SU-DHL-6 (cell line): ENCODE data around the gene CRPPA.

Source experiments
- H2AFZ ChIP-seq: fragments of 200-600 bp; sonication (generic); 2 replicates; pipeline ENCODE4 v1.6.1; 2014; ENCODE audit warnings: low read depth, mild to moderate bottlenecking, moderate library complexity, mixed read lengths, antibody characterized with exemption, low read length; ENCODE audit not compliant: severe bottlenecking
- H3F3A ChIP-seq: fragments of 200-600 bp; shearing (Covaris generic); 2 replicates; pipeline ENCODE4 v1.6.0; 2016; ENCODE audit warnings: antibody characterized with exemption, mild to moderate bottlenecking; ENCODE audit not compliant: insufficient read depth
- H3K27ac ChIP-seq: fragments of 200-600 bp; sonication (generic); 2 replicates; pipeline ENCODE4 v1.5.1; 2016; ENCODE audit warnings: low read depth, mild to moderate bottlenecking, low read length, moderate library complexity, mixed read lengths
- H3K27me3 ChIP-seq: fragments of 200-600 bp; sonication (generic), shearing (Covaris generic); 2 replicates; pipeline ENCODE4 v1.6.0; 2014; ENCODE audit warnings: mild to moderate bottlenecking, low read length
- H3K36me3 ChIP-seq: fragments of 200-600 bp; sonication (generic); 2 replicates; pipeline ENCODE4 v1.6.1; 2014; ENCODE audit warnings: mild to moderate bottlenecking, low read length, mixed read lengths
- H3K4me2 ChIP-seq: fragments of 300-600, 200-600 bp; shearing (Covaris generic), sonication (generic); 2 replicates; pipeline ENCODE4 v1.6.0; 2014; ENCODE audit warnings: low read length, low read depth, mild to moderate bottlenecking; ENCODE audit not compliant: poor library complexity, severe bottlenecking
- H3K4me3 ChIP-seq: fragments of 200-600 bp; sonication (generic); 2 replicates; pipeline ENCODE4 v1.5.1; 2014; ENCODE audit warnings: antibody characterized with exemption, low read length, mild to moderate bottlenecking, mixed read lengths; ENCODE audit not compliant: insufficient read depth, poor library complexity, severe bottlenecking
- H3K79me2 ChIP-seq: fragments of 200-600 bp; sonication (generic); 2 replicates; pipeline ENCODE4 v1.6.1; 2014; ENCODE audit warnings: mild to moderate bottlenecking, low read length, moderate library complexity; ENCODE audit not compliant: insufficient read depth
- H3K9ac ChIP-seq: fragments of 200-600 bp; sonication (generic); 2 replicates; pipeline ENCODE4 v1.7.0; 2014; ENCODE audit warnings: mild to moderate bottlenecking, low read length
- H3K9me2 ChIP-seq: fragments of 200-600 bp; sonication (generic); replicated peaks from 2 replicates; pipeline ENCODE4 v1.6.1; 2014; ENCODE audit warnings: low read length; ENCODE audit not compliant: insufficient read depth
- H3K9me3 ChIP-seq: fragments of 200-600 bp; sonication (generic); 2 replicates; pipeline ENCODE4 v1.6.1; 2014; ENCODE audit warnings: low read length, mixed read lengths; ENCODE audit not compliant: insufficient read depth
- H4K20me1 ChIP-seq: fragments of 200-600 bp; sonication (generic); 2 replicates; pipeline ENCODE4 v1.6.1; 2014; ENCODE audit warnings: low read depth, mild to moderate bottlenecking, antibody characterized with exemption, low read length, moderate library complexity, mixed read lengths
- CTCF ChIP-seq: fragments of 200-600 bp; sonication (generic); IDR thresholded peaks from one replicate; pipeline ENCODE4 v1.5.1; 2017; ENCODE audit warnings: antibody characterized with exemption, mild to moderate bottlenecking, low read length, moderate library complexity; ENCODE audit not compliant: insufficient read depth, poor library complexity, severe bottlenecking
- EZH2phosphoT487 ChIP-seq: fragments of 200-600 bp; sonication (generic), shearing (Covaris generic); conservative IDR thresholded peaks from 2 replicates; pipeline ENCODE4 v1.6.1; 2018; ENCODE audit warnings: mild to moderate bottlenecking, antibody characterized with exemption, low read length, moderate library complexity, mixed read lengths

The CRPPA gene

GRCh38 chr7:16428672-16429071 is 7.3 kb upstream of the CRPPA start:
- H3F3A ChIP-seq = no peaks in the 10 kb centered on the region
- no peaks in the 10 kb centered on the region for H4K20me1 ChIP-seq
- H2AFZ ChIP-seq = no peak overlapping the region
- 0 out of 2 replicates have a peak, but pooled peaks cover 2% of the 10 kb centered on the region for H3K27me3 ChIP-seq
- no peak overlapping the region for H3K4me3 ChIP-seq
- H3K9ac ChIP-seq = no peak overlapping the region
- H3K79me2 ChIP-seq = no peaks in the 10 kb centered on the region
- H3K9me2 ChIP-seq = no peaks in the 10 kb centered on the region
- no peaks in the 10 kb centered on the region for H3K36me3 ChIP-seq
- TF ChIP-seq EZH2phosphoT487 = no peak
- TF ChIP-seq CTCF = no peak
- H3K4me2 ChIP-seq = no peak overlapping the region
- H3K27ac ChIP-seq = no peak overlapping the region
- no peaks in the 10 kb centered on the region for H3K9me3 ChIP-seq

GRCh38 chr7:16428182-16428581 is 6.8 kb upstream of the CRPPA start:
- H4K20me1 ChIP-seq = no peaks in the 10 kb centered on the region
- no peak overlapping the region for H3K4me3 ChIP-seq
- no peaks in the 10 kb centered on the region for H3K27me3 ChIP-seq
- no peaks in the 10 kb centered on the region for H3K36me3 ChIP-seq
- H3K79me2 ChIP-seq = no peaks in the 10 kb centered on the region
- H3K9me3 ChIP-seq = no peaks in the 10 kb centered on the region
- no peak for TF ChIP-seq EZH2phosphoT487
- H2AFZ ChIP-seq = no peak overlapping the region
- no peak overlapping the region for H3K4me2 ChIP-seq
- no peak overlapping the region for H3K27ac ChIP-seq
- H3K9ac ChIP-seq = no peak overlapping the region
- H3K9me2 ChIP-seq = no peaks in the 10 kb centered on the region
- H3F3A ChIP-seq = no peaks in the 10 kb centered on the region

GRCh38 chr7:16423761-16424160 is 2.4 kb upstream of the CRPPA start:
- no peaks in the 10 kb centered on the region for H3K27me3 ChIP-seq
- H3K79me2 ChIP-seq = no peaks in the 10 kb centered on the region
- H3K4me2 ChIP-seq = no peak overlapping the region
- no peaks in the 10 kb centered on the region for H3K9me3 ChIP-seq
- H3K36me3 ChIP-seq = no peaks in the 10 kb centered on the region
- no peak overlapping the region for H3K9ac ChIP-seq
- H4K20me1 ChIP-seq = no peaks in the 10 kb centered on the region
- H2AFZ ChIP-seq = no peak overlapping the region
- H3F3A ChIP-seq = no peaks in the 10 kb centered on the region
- TF ChIP-seq CTCF = no peak
- TF ChIP-seq EZH2phosphoT487 = no peak
- H3K9me2 ChIP-seq = no peaks in the 10 kb centered on the region
- no peak overlapping the region for H3K4me3 ChIP-seq
- no peak overlapping the region for H3K27ac ChIP-seq

GRCh38 chr7:16422917-16423316 is 1.6 kb upstream of the CRPPA start:
- H3K4me3 ChIP-seq = no peak overlapping the region
- no peaks in the 10 kb centered on the region for H3K79me2 ChIP-seq
- H3K27me3 ChIP-seq = no peaks in the 10 kb centered on the region
- no peaks in the 10 kb centered on the region for H3K9me2 ChIP-seq
- H2AFZ ChIP-seq = no peak overlapping the region
- no peaks in the 10 kb centered on the region for H3K9me3 ChIP-seq
- H3K9ac ChIP-seq = no peak overlapping the region
- no peak overlapping the region for H3K4me2 ChIP-seq
- no peak overlapping the region for H3K27ac ChIP-seq
- no peaks in the 10 kb centered on the region for H4K20me1 ChIP-seq
- no peaks in the 10 kb centered on the region for H3F3A ChIP-seq
- no peaks in the 10 kb centered on the region for H3K36me3 ChIP-seq
- TF ChIP-seq EZH2phosphoT487 = no peak
- no peak for TF ChIP-seq CTCF
